HG03558 (cell line): Measurements from ENCODE around the gene MARF1.
"Not testable (repeated sequence)": the region's sequence is repeated elsewhere in the genome, so short reads cannot be mapped to it uniquely, and the experiment has no call there.

ENCODE experiments used
- ATAC-seq: cut with Tn5 transposase; IDR thresholded peaks from one replicate; pipeline ENCODE4 v1.9.1; 2021; ENCODE audit warnings: moderate number of reproducible peaks; ENCODE audit not compliant: unreplicated experiment; ENCODE audit errors: extremely low read depth

MARF1 gene

GRCh38 chr16:15574614-15574948 lies 68.4 kb downstream of the MARF1 start:
- no peak for ATAC-seq

- not testable (repeated sequence) for ATAC-seq
These were observed 68.9 kb downstream of the MARF1 start for GRCh38 chr16:15573896-15574613.

- ATAC-seq: no peak
These were observed 69.6 kb downstream of the MARF1 start for GRCh38 chr16:15573274-15573895.

DNA sequence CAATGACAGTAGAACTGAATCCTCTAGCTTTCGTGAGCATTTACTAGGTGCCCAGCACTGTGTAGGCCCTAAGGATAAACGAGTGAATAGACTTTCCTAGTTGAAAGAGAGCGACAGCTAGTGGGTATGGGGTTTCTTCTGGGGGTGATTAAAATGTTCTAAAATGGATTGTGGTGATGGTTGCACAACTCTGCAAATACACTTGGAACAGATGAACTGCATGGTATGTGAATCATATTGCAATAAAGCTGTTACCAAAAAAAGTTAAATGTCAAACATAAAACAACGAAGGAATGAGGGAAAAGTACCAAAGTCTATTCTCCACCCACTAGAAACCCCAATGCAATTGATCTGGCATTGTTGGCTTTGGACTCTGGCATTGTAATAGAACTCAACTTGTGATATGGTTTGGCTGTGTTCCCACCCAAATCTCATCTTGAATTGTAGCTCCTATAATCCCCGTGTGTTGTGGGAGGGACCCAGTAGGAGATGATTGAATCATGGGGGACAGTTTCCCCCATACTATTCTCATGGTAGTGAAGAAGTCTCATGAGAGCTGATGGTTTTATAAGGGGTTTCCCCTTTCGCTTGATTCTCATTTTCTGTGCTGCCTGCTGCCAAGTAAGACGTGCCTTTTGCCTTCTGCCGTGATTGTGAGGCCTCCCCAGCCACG lies 70.5 kb downstream of the MARF1 start:
- no peak for ATAC-seq

- no peak for ATAC-seq
These were observed 71.4 kb downstream of the MARF1 start for GRCh38 chr16:15571557-15571956.

GRCh38 chr16:15570666-15571065 lies 72.3 kb downstream of the MARF1 start:
- not testable (repeated sequence) for ATAC-seq

GRCh38 chr16:15567823-15568222 lies 75.1 kb downstream of the MARF1 start:
- no peak for ATAC-seq

DNA sequence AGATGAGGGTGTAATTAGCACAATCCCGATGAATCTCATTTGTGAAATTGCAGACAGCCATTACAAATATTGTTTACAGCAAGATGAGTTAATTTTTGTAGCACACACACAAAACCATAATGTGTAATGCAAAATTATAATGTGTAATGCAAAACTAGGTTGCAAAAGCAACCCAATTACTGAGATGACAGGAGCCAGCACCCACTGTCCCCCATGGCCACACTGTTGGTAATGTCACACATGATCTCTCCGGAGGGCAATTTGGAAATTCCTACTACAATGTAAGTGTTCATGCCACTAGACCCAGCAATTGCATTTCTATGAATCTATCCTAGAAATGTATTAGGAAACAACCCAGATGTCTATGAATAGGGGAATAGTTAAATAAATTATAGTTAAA lies 76.9 kb downstream of the MARF1 start:
- ATAC-seq: no peak

DNA sequence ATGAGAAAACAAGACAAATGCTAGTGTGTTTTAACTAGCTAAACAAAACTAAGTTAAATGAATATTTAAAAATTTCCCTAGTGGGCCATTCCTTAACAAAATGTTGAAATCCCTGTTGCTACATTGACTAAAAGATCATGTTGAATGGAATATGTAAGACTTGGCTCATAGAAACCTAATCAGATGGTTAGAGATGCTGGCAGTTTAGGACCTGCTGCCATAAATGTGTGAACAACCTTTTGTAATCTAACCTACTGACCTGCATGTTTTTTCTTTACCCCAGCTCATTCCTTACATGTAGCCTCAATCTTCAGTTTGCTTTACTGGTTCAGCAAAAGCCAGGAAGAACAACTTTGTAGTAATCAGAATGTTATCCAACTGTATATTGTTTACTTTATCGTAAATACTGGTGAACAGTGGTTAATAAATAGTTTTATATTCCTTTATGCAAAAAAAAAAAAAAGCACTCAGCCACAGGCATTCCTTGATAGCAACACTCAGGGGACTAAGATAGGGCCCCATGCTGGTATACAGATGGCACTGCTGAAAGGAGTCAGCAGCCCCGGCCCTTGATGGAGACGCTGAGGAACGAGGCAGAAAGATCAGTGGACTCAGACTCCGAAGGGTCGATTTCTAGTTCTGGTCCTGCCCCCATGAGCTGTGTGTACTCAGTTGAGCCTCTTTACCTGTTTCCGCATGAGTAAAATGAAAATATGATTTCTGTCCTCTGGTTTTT lies 78.2 kb downstream of the MARF1 start:
- no peak for ATAC-seq

GRCh38 chr16:15559176-15559575 lies 83.8 kb downstream of the MARF1 start:
- ATAC-seq: no peak

GRCh38 chr16:15557258-15557657 lies 85.7 kb downstream of the MARF1 start:
- no peak for ATAC-seq

DNA sequence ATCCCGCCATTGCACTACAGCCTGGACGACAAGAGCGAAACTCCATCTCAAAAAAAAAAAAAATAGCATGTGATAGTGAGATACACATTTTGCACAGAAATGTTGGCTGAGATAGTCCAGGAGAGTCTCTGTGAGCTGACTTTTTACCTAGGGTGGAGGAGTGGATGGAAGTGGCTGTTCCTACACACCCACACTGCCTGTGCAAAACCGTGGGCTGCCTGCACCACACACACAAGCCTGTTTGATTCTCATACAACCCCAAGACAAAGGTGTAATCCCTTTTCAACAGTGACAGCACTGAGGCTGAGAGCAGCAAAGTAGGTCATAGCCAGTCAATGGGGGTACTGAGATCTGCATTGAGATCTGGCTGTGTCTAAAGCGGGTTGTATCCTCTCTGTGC lies 86.8 kb downstream of the MARF1 start:
- no peak for ATAC-seq

DNA sequence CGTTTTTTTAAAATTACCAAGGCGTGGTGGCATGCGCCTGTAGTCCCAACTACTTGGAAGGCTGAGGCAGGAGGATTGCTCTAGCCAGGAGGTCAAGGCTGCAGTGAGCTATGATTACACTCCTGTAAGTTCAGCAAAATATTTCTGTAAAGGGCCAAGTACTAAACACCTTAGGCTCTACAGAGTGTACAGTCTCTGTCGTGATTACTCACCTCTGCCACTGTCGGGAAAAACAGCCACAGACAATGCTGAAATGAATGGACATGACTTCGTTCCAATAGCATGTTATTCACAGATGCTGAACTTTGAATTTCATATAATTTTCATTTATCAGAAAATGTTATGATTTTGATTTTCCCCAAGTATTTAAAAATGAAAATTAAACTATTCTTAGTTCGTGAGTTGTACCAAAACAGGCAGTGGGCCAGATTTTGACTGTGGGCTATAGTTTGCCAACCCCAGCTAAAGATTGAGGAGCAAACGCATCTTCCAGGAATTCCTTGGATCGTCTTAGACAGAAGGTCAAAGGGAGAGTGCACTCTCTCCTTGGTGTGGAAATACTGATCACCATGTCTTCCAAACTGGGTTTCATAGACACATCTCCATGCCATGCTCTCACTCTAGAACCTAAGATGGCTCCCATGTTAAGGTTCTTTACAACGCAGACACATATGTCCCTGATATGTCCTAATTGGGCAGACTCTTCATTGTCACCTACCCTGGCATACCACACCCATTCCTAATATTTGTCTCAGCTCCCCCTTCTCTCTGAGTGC lies 89.5 kb downstream of the MARF1 start:
- ATAC-seq: no peak

GRCh38 chr16:15552507-15552906 lies 90.4 kb downstream of the MARF1 start:
- ATAC-seq: no peak

- ATAC-seq: no peak
These were observed 94.5 kb downstream of the MARF1 start for GRCh38 chr16:15548482-15548891.

DNA sequence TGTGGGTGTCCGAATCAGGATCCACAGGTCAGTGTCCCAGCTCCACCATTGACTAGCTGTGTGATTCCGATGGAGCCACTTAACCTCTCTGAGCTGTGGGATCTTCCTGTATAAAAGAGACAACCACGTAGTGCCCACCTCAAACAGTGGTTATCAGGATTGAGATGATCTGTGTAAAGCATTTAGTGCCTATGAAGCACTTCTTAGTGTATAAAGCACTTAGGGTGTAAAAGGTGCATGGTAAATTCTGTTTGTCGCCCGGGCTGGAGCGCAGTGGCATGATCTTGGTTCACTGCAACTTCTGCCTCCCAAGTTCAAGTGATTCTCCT lies 95.2 kb downstream of the MARF1 start:
- no peak for ATAC-seq

DNA sequence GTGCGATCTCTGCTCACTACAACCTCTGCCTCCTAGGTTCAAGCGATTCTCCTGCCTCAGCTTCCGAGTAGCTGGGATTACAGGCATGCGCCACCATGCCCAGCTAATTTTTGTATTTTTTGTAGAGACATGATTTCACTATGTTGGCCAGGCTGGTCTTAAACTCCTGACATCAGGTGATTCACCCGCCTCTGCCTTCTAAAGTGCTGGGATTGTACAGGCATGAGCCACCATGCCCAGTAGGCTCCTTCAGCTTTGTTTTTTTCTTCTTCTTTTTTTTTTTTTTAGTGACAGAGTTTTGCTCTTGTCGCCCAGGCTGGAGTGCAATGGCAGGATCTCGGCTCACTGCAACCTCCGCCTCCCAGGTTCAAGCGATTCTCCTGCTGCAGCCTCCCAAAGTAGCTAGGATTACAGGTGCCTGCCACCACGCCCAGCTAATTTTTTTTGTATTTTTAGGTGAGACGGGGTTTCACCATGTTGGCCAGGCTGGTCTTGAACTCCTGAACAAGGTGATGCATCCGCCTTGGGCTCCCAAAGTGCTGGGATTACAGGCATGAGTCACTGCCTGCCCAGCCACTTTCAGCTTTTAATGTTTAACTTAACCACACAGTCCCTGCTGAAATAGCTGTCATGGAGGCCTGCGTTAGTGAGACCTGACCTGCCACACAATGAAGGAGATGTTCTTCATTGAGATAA lies 95.7 kb downstream of the MARF1 start:
- ATAC-seq: not testable (repeated sequence)

DNA sequence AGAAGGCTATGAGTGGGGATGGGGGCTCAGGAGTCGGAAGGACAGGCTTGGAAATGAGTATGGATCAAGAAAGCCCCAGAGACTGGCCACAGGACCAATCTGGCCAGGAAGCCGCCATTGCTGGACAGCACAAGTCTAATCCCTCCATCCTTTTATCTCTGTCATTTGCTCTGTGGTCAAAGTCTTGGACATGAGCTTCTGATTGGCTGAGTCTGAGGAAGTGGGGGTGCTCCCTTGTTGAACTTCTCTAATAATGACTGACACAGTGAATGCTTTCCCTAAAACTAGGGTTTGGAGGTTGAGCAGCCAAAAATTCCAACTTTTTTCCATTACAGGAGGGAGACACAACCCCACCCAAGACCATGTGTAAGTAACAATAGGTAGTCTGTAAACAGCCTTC lies 97.4 kb downstream of the MARF1 start:
- ATAC-seq: no peak

- ATAC-seq: no peak
These were observed 98.5 kb downstream of the MARF1 start for GRCh38 chr16:15544405-15544804.
